Stimulated activated CD8-positive, alpha-beta memory T cell treated with anti-CD3 and anti-CD28 coated beads, Interleukin-15, amount 100 ng/mL, for 1 hour (primary cell): ENCODE results near the gene WNT3A.

Source experiments
- DNase-seq: peaks from one replicate; pipeline ENCODE4 v3.0.0-alpha.2; 2020; ENCODE audit warnings: low read depth

Gene WNT3A

DNA sequence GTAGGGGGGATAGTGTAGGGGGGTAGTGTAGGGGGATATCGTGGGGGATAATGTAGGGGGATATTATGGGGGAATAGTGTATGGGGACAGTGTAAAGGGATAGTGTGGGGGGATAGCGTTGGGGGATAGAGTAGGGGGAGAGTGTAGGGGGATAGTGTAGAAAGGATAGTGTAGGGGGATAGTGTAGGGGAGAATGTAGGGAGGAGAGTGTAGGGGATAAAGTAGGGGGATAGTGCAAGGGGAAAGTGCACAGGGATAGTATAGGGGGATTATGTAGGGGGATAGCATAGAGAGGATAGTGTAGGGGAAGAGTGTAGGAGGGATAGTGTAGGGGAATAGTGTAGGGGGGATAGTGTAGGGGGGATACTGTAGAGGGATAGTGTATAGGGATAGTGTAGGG, 63.4 kb downstream of the WNT3A start:
- DNase-seq: no peak

DNA sequence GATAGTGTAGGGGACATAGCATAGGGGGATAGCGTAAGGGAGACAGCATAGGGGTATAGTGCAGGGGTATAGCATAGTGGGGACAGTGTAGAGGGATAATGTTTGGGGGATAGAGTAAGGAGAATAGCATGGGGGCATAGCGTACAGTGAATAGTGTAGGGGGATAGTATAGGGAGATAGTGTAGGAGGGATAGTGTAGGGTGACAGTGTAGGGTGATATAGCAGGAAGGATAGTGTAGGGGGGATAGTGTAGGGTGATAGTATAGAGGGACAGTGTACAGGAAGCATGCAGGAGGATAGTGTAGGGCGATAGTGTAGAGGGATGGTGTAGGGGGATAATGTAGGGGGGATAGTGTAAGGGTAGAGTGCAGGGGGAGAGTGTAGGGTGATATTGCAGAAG, 64.1 kb downstream of the WNT3A start:
- DNase-seq: no peak

DNA sequence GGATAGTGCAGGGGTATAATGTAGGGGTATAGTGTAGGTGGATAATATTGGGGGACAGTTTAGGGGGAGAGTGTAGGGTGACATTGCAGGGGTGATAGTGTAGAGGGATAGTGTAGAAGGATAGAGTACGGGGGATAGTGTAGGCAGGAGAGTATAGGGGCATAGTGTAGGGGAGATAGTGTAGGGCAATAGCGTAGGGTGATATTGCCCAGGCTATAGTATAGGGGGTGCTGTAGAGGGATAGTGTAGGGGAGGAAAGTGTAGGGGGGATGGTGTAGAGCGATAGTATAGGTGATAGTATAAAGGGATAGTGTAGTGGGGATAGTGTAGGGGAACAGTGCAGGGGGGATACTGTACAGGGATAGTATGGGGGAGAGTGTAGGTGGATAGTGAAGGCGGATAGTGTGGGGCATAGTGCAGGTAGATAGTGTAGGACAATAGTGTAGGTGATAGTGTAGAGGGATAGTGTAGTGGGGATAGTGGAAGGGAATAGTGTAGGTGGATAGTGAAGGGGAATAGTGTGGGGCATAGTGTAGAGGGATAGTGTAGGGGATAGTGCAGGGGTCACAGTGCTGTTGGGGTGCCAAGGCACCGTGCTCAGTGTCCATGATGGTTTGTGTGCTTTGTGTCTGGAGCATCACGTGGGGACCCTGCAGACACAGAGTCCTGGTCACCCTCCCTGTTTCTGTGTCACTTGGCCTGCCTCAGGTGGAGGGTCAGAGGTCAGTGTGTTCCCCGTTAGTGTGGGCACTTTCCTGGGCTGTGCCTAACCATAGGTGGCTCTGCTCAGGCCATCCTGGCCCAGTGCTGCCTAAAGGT, 65.2 kb downstream of the WNT3A start:
- no peak for DNase-seq

DNA sequence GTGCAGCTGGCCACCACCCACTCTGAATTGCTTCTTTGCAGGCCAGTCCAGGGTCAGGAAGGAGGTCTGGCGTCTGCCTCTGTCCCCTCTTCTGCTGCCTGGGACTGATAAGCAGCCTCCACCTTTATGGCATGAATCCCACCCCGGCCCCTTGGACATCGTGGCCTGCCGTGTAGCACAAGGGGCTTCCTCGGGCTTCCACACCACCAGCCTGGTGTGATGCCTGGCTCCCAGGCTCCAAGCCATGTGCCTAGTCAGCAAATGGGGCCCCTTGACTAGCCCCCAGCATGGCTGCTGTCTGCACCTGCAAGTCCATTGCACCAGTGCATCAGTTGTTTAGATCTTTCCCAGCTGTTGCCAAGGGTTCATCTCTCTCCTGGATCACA, 65.9 kb downstream of the WNT3A start:
- no peak for DNase-seq

DNA sequence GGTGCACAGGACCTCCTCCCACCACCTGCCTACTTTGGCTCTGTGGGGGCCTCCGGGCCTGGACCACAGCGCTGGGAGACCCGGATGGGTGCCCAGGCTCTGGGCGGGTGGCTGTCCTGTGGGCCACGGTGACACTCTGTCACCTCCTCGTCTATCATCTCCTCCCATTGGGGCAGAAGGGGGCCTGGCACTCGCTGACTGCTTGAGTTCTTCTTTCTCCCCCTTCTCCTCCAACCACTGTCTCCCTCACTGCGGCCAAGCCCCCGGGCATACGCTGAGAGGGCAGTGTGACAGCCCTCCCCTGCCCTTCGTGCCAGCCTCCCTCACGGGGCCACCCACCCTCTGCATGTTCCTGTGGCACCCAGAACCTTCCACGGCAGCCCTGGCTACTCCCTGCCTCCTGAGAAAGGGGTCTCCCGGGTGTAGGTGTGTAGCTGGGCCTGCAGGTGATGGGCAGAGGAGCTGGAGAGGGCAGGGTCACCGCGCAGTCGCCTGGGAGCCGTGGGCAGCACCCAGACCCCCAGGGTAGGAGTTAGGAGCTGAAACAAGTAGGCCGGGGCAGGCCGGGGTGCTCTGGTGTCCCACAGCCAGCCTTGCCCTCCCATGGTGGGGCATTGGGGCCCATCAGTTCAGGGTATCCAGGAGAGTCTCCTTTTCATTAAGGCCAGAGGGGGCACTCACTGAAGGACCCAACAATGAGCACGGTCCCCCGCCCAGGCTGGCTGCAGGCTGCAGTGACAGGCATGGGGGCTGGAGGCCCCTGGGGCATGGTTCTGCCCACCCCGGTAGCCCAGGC, 66.5 kb downstream of the WNT3A start:
- DNase-seq: no peak

DNA sequence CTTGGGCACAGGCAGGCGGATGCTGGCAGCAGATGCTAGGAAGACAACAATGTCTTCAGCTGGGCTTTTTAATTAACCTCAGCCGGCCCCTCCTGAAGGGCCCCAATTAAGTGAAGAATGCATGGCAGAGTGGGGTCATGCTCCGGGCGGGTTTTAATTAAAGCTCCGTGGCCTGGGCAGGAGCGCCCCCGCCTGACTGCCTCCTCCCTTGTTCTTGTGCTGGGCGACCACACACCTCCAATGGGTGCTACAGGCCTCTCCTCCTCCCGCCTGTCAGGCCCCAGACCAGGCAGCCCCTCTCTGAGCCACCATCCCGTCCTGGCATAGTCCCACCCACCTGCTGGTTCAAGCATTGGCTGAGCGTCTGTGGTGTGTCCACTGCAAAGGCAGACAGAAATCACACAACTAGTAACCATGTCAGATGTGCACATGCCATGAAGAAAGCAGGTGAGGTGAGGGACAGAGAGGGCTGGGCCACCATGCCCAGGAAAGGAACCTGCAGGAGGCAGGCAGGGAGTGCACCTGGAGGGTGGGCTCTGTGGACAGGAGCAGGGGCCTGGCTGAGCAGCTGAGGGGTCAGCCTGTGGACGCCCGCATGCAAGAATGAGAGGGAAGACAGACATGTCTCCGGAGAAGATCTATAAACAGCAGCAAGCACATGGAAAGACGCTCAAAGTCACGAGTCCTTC, 67.2 kb downstream of the WNT3A start:
- no peak for DNase-seq

DNA sequence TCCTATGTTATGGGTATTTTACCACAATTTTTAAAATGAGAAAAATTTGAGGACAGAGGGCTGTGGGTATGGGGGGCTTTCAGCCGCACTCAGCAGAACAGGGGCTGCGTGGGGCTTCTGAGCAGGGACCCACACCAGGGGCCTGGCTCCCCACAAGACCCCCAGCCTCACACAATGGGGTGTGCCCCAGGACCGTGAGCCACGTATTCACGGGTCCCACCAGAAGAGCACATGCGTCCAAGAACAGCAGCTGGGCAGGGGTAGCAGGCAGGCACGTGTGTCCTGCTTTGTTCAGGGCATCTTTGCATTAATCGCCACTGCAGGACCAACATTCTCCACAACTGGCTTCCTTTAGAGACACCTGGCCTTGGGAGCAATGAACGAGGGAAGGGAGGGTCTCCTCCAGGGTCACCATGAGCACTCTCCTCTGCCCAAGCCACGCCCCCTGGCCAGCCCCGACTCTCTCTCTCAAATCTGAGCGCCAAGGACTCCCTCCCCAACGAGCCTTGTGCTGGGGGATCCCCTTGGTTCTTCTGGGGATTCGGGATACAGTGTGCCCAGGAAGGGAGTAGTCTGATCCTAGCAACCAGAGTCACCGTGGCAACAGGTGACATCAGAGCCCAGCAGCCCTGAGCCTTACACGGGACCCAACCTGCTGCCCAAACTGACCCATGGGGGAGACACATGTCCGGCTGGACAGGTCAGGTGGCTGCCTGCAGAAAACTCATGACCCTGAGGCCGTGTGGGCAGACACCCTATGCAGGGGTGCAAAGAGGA, 68.3 kb downstream of the WNT3A start:
- no peak for DNase-seq

DNA sequence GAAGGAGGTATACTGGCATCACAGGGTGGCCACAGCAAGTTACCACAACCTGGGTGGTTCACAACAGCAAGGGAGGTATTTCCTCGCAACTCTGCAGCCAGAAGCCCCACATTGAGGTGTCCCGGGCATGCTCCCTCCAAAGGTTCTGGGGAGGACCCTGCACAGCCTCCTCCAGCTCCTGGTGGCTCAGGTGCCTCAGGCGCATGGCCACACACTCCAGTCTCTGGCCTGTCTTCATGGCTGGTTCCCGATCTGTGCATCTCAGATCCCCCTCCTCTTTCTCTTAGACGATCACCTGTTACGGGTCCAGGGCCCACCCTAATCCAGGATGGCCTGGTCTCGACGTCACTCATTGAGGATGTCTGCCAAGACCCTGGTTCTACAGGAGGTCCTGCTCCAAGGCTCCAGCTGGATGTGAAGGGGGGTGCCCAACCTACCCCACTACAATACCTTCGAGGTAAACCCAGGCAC, 69.0 kb downstream of the WNT3A start:
- no peak for DNase-seq

DNA sequence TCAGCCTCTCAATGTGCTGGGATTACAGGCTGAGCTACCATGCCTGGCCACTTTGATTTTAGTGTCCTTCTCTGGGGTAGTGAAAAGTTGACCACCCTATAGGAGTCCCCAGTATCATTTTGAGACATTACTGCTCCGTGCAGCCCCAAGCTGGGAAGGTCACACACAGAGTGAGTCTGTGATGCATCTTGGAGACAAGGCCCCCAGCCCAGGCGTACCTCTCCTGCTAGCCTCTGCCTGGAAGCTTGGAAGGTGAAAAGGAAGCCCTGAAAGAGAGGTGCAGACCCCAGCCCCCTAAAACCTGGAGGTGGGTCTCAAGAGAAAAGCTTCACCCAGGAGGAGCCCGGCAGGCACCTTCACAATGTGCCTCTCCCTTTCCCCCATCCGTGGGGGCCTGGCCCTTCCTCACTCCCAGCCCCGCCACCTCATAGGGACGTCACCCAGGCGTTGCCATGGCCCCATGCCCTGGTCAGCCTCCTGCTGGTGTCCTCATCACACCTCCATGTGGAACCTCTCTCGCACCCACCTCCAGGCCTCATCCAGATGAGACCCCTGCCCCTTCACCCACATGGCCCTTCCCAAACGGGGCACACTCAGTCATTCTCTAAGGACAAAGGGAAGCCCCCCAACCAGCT, 70.1 kb downstream of the WNT3A start:
- no peak for DNase-seq

DNA sequence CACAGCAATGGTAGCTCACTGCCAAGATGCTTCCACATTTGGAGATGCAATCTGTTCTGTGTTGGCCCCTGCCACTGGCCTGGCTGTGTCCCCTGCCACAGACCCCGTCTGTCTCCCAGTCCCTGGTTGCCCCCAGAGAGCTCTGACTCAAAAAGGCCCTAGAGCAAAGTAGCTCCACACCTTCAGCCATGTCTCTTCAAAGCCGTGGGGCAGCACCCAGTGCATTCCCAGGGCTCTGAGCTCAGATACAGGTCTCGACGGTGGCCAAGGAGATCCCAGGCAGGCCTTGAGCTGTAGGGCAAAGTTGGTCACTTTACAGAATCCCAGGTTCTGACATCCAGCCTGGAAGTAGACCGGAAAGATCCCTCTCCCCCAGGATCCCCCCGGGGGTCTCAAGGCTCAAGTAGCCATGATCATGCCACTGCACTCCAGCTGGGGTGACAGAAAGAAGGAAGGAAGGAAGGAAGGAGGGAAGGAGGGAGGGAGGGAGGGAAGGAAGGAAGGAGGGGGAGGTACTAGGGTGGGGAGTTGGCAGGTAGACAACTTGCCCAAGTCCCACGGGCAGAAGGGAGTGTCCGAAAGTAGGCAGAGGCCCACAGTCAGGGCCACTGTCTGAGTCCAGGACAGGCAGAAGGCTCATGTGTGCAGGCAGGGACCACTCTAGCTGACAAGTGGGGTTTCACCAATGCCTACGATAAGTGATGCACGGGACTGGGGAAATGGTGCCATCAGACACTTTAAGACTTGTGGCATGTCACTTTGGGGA, 71.0 kb downstream of the WNT3A start:
- no peak for DNase-seq

DNA sequence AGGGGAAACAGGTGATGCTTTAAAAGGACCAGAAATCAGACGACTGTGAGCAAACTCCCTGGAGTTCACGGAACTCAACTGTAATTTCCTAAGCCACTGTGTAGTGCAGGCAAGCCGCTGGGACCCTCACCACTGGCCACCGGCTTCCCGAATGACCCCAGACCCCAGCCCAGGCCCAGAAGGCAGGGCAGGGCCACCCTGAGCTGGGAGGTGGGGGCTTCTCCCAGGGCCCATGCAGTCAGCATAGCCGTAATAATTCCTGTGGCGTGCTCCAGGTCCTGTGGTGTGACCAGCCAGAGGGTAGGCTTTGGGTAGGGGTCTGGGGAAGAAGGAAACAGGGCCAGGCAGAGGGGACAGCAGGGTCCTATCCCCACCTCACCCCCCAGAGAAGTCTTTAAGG, 72.2 kb downstream of the WNT3A start:
- DNase-seq: no peak

DNA sequence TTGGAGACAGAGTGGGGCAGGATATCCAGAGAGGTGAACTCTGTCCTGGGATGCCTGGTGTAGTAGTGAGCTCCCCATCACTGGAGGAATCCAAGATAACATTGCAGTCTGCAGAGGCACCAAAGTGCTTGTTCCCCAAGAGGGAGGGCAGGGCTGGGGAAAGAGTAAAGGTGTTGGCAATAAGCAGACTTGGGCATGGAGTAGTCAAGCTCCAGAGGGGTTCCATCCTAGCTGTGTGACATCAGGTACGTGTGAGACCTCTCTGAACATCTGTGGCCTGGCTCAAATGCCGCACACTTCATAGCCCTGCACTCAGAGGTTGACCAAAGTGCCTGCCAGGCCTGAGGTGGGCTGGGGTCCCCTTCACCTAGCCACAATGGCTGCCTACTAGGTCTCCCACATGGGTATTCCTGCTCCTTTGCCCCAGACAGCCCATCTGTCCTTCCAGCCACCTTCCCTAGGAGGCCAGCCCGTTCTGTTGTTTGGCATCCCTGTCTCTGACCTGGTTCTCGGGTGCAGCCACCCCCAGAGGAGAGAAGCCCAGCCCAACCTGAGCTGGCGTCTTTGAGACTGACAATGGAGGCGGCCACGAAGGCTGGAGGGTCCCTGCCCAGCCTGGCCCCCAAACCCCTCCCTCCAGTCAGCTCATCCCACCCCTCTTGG, 72.9 kb downstream of the WNT3A start:
- DNase-seq: no peak

DNA sequence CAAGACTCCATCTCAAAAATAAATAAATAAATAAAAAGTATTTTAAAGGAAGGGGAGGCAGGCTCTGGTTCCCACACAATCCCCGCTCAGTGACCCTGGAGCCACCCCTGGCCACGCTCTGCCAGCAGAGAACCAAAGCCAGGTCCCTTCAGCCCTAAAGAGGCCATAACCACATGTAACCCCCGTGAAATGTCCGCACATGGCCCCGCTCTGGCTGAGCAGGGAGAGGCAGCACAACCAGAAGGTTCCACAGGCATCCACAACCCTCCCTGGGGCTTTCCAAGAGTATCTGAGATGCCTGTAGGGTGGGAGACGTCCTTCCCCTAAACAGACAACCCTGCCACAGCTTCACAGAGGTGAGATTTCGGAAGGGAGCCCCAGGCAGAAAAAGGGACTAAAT, 74.3 kb downstream of the WNT3A start:
- DNase-seq: no peak

DNA sequence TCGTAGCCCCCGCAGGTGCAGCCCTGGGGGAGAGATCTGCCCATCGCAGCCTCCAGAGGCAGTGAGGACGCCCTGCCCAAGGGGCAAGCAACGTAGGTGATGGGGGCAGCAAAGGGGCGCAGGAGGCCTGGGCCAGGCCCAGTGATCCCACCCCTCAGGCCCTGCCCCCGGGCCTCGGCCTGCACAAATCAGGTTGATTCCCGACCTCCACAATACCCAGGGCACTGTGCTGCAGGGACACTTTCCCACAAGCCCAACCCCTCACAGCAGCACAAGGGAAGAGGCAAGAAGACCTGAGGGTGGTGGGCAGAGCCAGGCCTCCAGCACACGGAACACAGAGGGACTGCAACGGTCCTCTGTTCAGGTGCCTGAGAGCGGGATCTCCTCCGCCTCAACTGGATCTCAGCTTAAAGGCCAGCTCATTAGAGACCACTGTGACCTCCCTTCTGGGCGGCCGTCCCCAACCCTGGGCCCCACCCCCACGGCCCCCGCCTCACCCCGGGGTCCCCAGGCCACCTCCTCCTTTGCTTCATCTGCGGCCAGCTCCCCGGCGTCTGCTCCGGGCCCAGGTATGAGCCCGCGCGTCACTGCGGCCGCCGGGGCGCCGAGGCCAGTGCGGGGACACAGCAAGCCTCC, 74.9 kb downstream of the WNT3A start:
- no peak for DNase-seq

DNA sequence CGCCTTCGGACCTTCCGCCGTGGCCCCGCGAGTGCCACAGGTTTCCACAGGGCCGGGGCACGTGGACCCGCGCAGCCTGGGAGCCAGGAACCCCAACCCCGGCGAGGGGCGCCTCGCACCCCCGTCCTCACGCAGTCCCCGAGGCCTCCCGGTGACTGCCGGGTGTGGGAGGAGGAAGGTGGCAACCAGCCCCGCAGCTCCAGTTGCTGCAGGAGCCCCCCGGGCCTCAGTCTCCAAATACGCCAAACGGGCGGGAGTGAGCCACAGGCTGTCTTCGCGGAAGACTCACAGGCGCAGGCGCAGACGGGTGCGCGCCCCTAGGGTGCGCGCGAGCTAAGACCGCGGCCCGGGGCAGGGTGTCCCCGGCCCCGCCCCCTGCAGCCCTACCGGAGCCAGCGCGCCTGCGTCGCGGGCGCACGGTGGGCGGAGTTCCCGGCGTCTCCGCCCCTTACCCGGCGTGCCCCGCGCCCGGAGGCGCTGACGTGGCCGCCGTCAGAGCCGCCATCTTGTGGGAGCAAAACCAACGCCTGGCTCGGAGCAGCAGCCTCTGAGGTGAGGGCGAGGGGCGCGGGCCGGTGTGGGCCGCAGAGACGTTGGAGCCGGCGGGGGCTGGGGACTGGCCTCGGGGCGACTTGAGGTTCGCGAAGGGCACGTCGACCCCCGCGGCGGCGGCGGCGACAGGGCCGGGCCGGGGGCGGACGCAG, 75.6 kb downstream of the WNT3A start, which contains the start of gene ARF1:
Gene ARF1 (plus strand): TSS at position 495 of the 704 bp plus-strand sequence. CDS start 14,407 bp downstream, outside the sequence.
- DNase-seq: peak; percentile 80

DNA sequence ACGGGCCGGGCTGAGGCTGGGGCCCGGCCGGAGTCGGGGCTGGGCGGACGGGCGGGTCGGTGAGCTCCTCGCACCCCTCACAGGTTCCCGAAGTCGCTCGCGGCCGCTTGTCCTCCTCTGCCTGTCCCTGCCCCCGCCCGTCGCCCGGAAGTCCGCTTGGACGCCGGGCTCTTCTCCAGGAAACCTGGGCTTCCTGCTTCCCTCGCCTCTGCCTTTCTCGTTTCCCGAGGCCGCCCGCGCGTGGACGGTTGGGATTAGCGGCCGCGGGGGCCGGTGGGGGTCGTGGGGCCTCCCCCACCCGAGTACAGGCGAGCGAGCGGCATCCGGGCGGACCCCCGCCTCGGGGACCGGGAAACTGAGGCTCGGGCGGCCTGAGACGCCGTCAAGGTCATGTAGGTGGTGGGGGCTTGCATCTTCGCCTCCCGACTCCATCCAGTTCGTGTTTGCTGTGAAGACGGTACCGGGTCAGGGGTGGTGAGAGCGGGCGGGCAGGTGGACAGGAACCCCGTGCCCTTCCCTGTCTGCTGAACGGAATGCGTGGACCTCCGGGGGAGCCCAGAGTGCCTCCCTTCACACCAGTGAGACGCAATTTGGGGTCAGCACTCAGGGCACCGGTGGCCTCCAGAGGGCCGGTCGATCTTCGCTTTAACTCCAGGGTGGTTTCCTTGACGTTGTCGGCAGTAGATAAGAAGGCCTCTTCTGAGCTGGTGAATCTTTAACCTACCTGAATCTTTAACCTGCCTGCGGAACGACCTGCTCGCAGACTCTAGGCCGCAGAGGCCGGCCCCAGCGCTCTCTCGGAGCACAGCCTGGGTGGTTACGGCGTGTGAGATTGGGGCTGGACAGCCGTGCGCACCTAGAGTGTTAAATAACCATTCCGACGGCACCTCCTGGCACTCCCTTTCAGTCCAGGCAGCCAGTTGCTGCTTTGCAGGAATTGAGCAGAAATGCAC, 76.4 kb downstream of the WNT3A start:
- no peak for DNase-seq

DNA sequence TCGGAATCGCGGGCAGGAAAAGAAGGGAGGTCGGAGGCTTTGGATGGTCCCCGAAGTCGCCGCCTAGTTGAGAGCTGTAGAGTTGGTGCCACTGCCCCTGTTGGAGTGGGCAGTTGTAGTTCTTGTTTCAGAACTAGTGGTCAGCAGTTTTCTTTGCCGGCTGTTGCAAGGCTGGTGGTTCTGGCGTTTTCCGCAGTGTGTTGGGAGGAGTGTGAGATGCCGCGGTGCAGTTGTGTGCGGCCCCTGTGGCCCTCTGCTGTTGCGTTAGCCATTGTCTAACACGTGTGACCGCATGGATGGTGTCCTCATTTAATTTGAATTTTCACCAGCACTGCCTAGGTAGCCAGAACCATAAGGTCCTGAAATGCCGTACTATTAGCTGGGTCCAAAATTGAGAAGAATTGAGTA, 77.1 kb downstream of the WNT3A start:
- no peak for DNase-seq

DNA sequence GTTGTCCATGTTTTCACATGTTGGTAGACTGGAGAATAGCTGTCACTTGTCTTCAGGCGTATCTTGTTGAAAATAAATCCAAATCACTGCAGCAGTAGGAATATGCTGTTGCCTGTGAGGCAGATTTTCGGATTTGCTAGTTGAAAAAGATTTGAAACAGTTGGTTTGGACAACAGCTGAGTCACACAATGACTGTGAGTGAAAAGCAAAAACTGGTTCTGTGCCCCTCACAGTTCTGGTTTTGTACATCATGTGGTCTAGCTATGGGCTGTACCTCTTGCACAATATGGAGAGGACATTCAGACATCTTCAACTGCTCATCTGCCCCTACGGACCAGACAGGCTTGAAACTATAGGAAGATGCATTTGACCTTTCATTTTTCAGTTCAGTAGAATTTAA, 77.5 kb downstream of the WNT3A start:
- no peak for DNase-seq
